ENCODE data around the gene IL6R. TPM values are rescaled to one million over a fixed set of nuclear protein-coding genes. Genes with fewer than 3 reads are reported as not detected.
"Not testable (repeated sequence)": the region's sequence is repeated elsewhere in the genome, so short reads cannot be mapped to it uniquely, and the experiment has no call there.

Gene IL6R
- total RNA-seq, 4 donors from 2014 or later, result 16.1 to 22.9 (median 20.8) TPM

DNA sequence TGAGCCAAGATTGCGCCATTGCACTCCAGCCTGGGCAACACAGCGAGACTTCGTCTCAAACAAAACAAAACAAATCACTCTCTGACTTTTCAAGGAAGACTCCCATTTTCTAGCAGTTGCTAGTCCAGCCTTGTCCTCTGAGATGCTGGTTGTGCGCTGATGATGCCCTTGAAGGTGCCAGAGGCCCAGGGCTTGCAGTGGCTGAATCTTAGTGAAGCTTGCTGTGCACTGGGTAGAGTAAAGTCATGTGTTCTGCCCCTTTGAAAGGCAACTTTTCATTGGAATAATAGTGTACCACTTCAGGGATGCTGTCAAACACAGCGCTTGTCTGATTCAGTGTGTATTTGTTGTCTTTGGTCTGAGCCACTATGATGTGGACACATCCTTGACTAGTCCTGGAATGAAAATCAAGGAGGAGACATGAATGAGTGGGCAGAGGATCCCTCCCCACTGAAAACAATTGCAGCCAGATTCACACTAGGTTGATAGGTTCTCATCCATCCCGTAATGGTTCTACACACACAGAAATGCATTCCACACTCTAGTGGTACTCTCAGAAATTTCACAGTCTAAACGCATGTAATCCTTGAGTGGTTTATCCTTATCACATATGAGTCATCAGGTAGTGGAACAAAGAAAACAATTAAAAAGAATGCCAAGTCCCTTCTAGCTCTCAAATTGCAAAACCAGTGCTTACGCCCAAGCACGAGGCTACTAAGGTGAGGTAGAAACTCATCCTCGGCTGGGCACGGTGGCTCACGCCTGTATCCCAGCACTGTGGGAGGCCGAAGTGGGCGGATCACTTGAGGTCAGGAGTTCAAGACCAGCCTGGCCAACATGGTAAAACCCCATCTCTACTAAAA, 79.0 kb downstream of the IL6R start:
- peaks cover 34% of the 10 kb centered on the region for H3K4me1 ChIP-seq
- H3K27ac ChIP-seq, result peak overlapping the region; percentile 58
- 64% methylated on average over 14 of the region's 14 CpGs for WGBS
- peaks cover 14% of the 10 kb centered on the region for H3K36me3 ChIP-seq
- H3K4me3 ChIP-seq, result no peak overlapping the region
- TF ChIP-seq EP300 (IDR thresholded peaks at IDR 0.05), result no peak
- no peak for TF ChIP-seq POLR2AphosphoS5 (IDR thresholded peaks at IDR 0.05)
- TF ChIP-seq, protein P1, sequence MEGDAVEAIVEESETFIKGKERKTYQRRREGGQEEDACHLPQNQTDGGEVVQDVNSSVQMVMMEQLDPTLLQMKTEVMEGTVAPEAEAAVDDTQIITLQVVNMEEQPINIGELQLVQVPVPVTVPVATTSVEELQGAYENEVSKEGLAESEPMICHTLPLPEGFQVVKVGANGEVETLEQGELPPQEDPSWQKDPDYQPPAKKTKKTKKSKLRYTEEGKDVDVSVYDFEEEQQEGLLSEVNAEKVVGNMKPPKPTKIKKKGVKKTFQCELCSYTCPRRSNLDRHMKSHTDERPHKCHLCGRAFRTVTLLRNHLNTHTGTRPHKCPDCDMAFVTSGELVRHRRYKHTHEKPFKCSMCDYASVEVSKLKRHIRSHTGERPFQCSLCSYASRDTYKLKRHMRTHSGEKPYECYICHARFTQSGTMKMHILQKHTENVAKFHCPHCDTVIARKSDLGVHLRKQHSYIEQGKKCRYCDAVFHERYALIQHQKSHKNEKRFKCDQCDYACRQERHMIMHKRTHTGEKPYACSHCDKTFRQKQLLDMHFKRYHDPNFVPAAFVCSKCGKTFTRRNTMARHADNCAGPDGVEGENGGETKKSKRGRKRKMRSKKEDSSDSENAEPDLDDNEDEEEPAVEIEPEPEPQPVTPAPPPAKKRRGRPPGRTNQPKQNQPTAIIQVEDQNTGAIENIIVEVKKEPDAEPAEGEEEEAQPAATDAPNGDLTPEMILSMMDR (IDR thresholded peaks at IDR 0.05), result no peak
- TF ChIP-seq POLR2A (IDR thresholded peaks at IDR 0.05), result no peak
- H3K9me3 ChIP-seq, result no peaks in the 10 kb centered on the region
- DNase-seq (ENCODE audit: low spot score in 2 of 2), result peak in 1 of 2 donors; percentile 37
- no peaks in the 10 kb centered on the region for H3K27me3 ChIP-seq

DNA sequence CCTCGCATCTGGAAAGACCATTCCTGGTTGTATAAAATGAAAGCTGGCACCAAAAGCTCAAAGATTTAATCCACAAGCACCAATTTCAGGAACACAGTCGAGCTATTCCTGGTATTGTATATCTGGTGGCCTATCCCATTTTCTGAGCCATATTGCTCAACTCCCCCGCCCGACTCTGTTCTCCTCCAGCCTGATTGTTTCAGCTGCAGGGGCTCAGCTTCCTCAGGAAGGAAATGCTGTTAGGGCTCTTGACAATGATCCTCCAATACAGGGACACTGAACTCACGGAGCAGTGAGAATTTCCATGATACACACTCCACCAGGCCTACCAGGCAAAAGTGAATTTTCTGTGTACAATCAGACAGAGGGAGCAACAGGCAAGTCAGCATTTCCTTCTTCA, 80.0 kb downstream of the IL6R start:
- Histone ChIP-seq H3K27me3 (no peaks in the 10 kb centered on the region), H3K4me3 (no peak overlapping the region), H3K27ac (peak overlapping the region; percentile 58), H3K4me1 (peaks cover 27% of the 10 kb centered on the region), H3K36me3 (peaks cover 14% of the 10 kb centered on the region), H3K9me3 (no peaks in the 10 kb centered on the region)
- TF ChIP-seq EP300 (IDR thresholded peaks at IDR 0.05) (no peak), POLR2AphosphoS5 (IDR thresholded peaks at IDR 0.05) (peak in 2 of 3 donors; percentile 14 to 42), POLR2A (IDR thresholded peaks at IDR 0.05) (no peak)
- TF ChIP-seq, protein P1 (IDR thresholded peaks at IDR 0.05), result no peak
- WGBS, result 76% methylated on average over 5 of the region's 5 CpGs
- peak in 1 of 2 donors; percentile 61 for DNase-seq (ENCODE audit: low spot score in 2 of 2)

DNA sequence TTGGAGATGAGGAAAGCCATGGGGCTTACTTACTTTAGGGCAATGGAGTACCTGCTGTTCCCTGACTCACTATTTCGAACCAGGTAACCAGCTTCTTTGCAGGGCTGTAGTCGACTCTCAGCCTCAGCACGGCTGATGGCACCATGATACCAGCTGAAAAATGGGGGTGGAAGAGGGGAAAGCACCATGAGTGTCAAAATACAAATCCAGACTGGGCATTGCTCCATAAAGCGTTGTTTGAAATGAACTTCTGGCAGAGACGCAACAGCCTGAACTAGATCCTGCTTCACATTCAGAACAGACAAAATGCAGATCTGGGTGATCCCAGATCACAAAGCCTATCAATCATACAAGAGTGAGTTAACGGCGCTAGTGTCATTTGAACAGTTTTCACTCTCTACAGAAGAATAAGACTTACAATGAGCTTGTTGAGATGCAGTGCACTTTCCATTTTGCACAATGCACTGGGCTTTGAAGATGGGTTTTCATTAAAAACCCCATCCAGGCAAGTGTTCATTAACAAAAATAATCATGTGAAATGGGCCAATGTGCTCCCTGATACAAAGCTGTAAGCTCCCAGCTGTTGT, 80.9 kb downstream of the IL6R start:
- H3K4me1 ChIP-seq, result peaks cover 22% of the 10 kb centered on the region
- 43% methylated on average over 7 of the region's 7 CpGs for WGBS
- TF ChIP-seq POLR2AphosphoS5 (IDR thresholded peaks at IDR 0.05), result no peak
- TF ChIP-seq, protein P1 (IDR thresholded peaks at IDR 0.05), result no peak

DNA sequence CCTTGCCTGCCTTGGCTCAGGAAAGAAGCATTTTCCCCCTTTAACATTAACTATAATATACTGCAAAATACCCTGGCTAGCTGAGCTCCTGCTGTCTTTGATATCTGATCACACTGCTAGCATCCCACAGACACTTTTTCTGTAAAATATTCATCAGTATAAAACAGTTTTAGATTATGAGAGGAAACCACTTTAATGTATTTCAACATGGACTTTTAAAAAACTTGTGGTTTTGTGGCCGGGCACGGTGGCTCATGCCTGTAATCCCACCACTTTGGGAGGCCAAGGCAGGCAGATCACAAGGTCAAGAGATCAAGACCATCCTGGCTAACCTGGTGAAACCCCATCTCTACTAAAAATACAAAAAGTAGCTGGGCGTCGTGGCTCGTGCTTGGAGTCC, 81.6 kb downstream of the IL6R start:
- H3K4me1 ChIP-seq, result peaks cover 19% of the 10 kb centered on the region
- 80% methylated on average over 5 of the region's 5 CpGs for WGBS
- H3K36me3 ChIP-seq, result peaks cover 14% of the 10 kb centered on the region
- not testable (repeated sequence) for H3K9me3 ChIP-seq; H3K27me3 ChIP-seq; DNase-seq (ENCODE audit: low spot score in 2 of 2); H3K4me3 ChIP-seq; H3K27ac ChIP-seq

More for the DNA sequence above, 80.9 kb downstream of the IL6R start:
- peaks cover 14% of the 10 kb centered on the region for H3K36me3 ChIP-seq
- peak overlapping the region; percentile 58 for H3K27ac ChIP-seq
- DNase-seq (ENCODE audit: low spot score in 2 of 2), result no peak
- H3K27me3 ChIP-seq, result no peaks in the 10 kb centered on the region
- H3K4me3 ChIP-seq, result no peak overlapping the region
- H3K9me3 ChIP-seq, result no peaks in the 10 kb centered on the region

DNA sequence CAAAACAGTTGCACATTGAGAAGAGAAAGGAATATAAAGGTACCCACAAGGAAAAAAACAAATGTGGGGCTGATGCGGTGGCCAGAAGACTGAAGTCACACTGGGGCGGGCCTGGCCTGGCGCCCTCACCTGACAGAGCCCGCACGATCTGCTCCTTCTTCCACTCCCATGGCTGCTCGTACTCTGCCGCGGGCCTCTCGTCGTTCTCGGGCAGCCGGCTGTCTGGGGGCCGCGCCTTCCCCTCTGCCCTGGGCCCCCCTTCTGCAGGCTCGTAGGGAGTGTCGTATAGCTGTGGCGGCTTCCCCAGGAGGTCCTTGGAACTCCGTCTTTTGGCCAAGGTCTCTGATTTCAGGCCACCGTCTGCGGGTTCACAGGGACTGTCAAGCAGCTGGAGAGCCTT, 83.8 kb downstream of the IL6R start:
- Histone ChIP-seq H3K9me3 (no peaks in the 10 kb centered on the region), H3K36me3 (peaks cover 14% of the 10 kb centered on the region), H3K27ac (no peak overlapping the region), H3K4me3 (no peak overlapping the region), H3K27me3 (peaks cover 5% of the 10 kb centered on the region), H3K4me1 (peaks cover 25% of the 10 kb centered on the region)
- TF ChIP-seq POLR2AphosphoS5 (IDR thresholded peaks at IDR 0.05) (no peak), POLR2A (IDR thresholded peaks at IDR 0.05) (no peak), EP300 (IDR thresholded peaks at IDR 0.05) (no peak)
- TF ChIP-seq, protein P1 (IDR thresholded peaks at IDR 0.05), result no peak
- WGBS, result 73% methylated on average over 14 of the region's 20 CpGs
- DNase-seq (ENCODE audit: low spot score in 2 of 2), result no peak

Data from suprapubic skin (tissue), 4 donors.